ENCODE data around the gene PREX1. TPM values are rescaled to one million over a fixed set of nuclear protein-coding genes. Genes with fewer than 3 reads are reported as not detected.

The PREX1 gene
- total RNA-seq, 1 donor from 2014 or later: 17.7 TPM

GRCh38 chr20:48761874-48762273 is 65.9 kb downstream of the PREX1 start:
- intact Hi-C loops (cut with DNase I): no loop called here
- H3K27me3 ChIP-seq: no peaks in the 10 kb centered on the region
- H3K9me3 ChIP-seq: no peaks in the 10 kb centered on the region
- no peak for TF ChIP-seq POLR2AphosphoS5 (IDR thresholded peaks at IDR 0.05; ENCODE audit: insufficient read depth in 1 of 2, low read depth in 1 of 2)
- TF ChIP-seq POLR2A (IDR thresholded peaks at IDR 0.05): no peak
- TF ChIP-seq CTCF (IDR thresholded peaks at IDR 0.05): no peak
- H3K36me3 ChIP-seq: no peaks in the 10 kb centered on the region
- no peak for DNase-seq (ENCODE audit: extremely low spot score in 2 of 2)
- H3K4me1 ChIP-seq: no peaks in the 10 kb centered on the region
- H3K4me3 ChIP-seq: no peak overlapping the region
- H3K27ac ChIP-seq: no peak overlapping the region

GRCh38 chr20:48761023-48761785 is 66.6 kb downstream of the PREX1 start:
- no peaks in the 10 kb centered on the region for H3K27me3 ChIP-seq
- DNase-seq (ENCODE audit: extremely low spot score in 2 of 2): no peak
- no peaks in the 10 kb centered on the region for H3K4me1 ChIP-seq
- H3K9me3 ChIP-seq: no peaks in the 10 kb centered on the region
- H3K36me3 ChIP-seq: no peaks in the 10 kb centered on the region
- H3K27ac ChIP-seq: no peak overlapping the region
- intact Hi-C loops (cut with DNase I): no loop called here
- no peak for TF ChIP-seq POLR2AphosphoS5 (IDR thresholded peaks at IDR 0.05; ENCODE audit: insufficient read depth in 1 of 2, low read depth in 1 of 2)
- TF ChIP-seq CTCF (IDR thresholded peaks at IDR 0.05): no peak
- TF ChIP-seq POLR2A (IDR thresholded peaks at IDR 0.05): no peak
- H3K4me3 ChIP-seq: no peak overlapping the region

GRCh38 chr20:48760403-48760983 is 67.3 kb downstream of the PREX1 start:
- no peaks in the 10 kb centered on the region for H3K4me1 ChIP-seq
- no peaks in the 10 kb centered on the region for H3K36me3 ChIP-seq
- no peak for TF ChIP-seq CTCF (IDR thresholded peaks at IDR 0.05)
- TF ChIP-seq POLR2AphosphoS5 (IDR thresholded peaks at IDR 0.05; ENCODE audit: insufficient read depth in 1 of 2, low read depth in 1 of 2): peak in 1 of 2 donors; percentile 62
- TF ChIP-seq POLR2A (IDR thresholded peaks at IDR 0.05): no peak
- intact Hi-C loops (cut with DNase I): no loop called here
- H3K9me3 ChIP-seq: no peaks in the 10 kb centered on the region
- no peaks in the 10 kb centered on the region for H3K27me3 ChIP-seq
- H3K27ac ChIP-seq: no peak overlapping the region
- no peak for DNase-seq (ENCODE audit: extremely low spot score in 2 of 2)
- no peak overlapping the region for H3K4me3 ChIP-seq

- intact Hi-C loops (cut with DNase I): no loop called here
- TF ChIP-seq POLR2A (IDR thresholded peaks at IDR 0.05) (no peak), CTCF (IDR thresholded peaks at IDR 0.05) (no peak), POLR2AphosphoS5 (IDR thresholded peaks at IDR 0.05; ENCODE audit: insufficient read depth in 1 of 2, low read depth in 1 of 2) (no peak)
- Histone ChIP-seq H3K36me3 (no peaks in the 10 kb centered on the region), H3K27ac (no peak overlapping the region), H3K4me1 (no peaks in the 10 kb centered on the region), H3K9me3 (no peaks in the 10 kb centered on the region), H3K27me3 (no peaks in the 10 kb centered on the region), H3K4me3 (no peak overlapping the region)
- no peak for DNase-seq (ENCODE audit: extremely low spot score in 2 of 2)
These were observed 68.1 kb downstream of the PREX1 start for GRCh38 chr20:48759631-48760245.

Data from vagina (tissue), 2 donors.